Hepatocyte (in vitro differentiated cells): ENCODE measurements around the gene IGLON5.

ENCODE experiments used
- CTCF ChIP-seq: fragments of 200-600 bp; sonication (generic); IDR thresholded peaks from 2 replicates; pipeline ENCODE4 v1.5.1; 2016; ENCODE audit warnings: antibody characterized with exemption, mild to moderate bottlenecking; ENCODE audit not compliant: poor library complexity
- EZH2 ChIP-seq: fragments of 200-600 bp; sonication (generic); IDR thresholded peaks from 2 replicates; pipeline ENCODE4 v1.6.1; 2016; ENCODE audit warnings: antibody characterized with exemption, mild to moderate bottlenecking, borderline replicate concordance
- EZH2phosphoT487 ChIP-seq: fragments of 200-600 bp; sonication (generic); IDR thresholded peaks from one replicate; pipeline ENCODE4 v1.6.1; 2018; ENCODE audit warnings: antibody characterized with exemption, mild to moderate bottlenecking, low read depth, moderate library complexity; ENCODE audit not compliant: unreplicated experiment, severe bottlenecking

- TF ChIP-seq CTCF (no peak), EZH2 (no peak), EZH2phosphoT487 (no peak)
Observed at GRCh38 chr19:51345076-51345620, 33.7 kb downstream of the IGLON5 start.
